ENCODE results near the gene GNB5. TPM values are rescaled to one million over a fixed set of nuclear protein-coding genes. Genes with fewer than 3 reads are reported as not detected.
A peak's percentile ranks its signal among the peaks of the same experiment; 100 is the strongest.

Gene GNB5
- total and polyA plus RNA-seq, 10 donors = 18.6 to 43.2 (median 30.3) TPM

DNA sequence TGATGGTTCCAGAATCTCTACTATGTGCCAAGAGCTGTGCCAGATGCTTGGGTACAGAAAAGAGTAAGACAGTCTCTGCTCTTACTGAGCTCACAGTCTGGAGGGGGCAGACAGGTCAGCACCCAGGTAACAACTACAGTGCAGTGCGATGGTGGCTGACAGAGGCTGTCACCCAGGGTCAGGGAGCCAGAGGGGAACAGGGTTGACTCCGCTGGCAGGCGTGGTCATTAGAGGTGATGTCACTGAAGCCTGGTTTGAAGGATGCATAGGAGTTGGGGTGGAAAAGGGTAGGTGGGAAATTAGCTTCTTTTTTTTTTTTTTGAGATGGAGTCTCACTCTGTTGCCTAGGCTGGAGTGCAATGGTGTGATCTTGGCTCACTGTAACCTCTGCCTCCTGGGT, 31.5 kb downstream of the GNB5 start:
- H3K4me1 ChIP-seq = peaks cover 0 to 7% (median under 1%) of the 10 kb centered on the region in 6 donors
- no peak overlapping the region for H3K27ac ChIP-seq
- intact Hi-C loops (cut with DNase I; ENCODE audit: low total_unique reads) = no loop called here
- H3K4me3 ChIP-seq = no peak overlapping the region
- TF ChIP-seq, protein P1, sequence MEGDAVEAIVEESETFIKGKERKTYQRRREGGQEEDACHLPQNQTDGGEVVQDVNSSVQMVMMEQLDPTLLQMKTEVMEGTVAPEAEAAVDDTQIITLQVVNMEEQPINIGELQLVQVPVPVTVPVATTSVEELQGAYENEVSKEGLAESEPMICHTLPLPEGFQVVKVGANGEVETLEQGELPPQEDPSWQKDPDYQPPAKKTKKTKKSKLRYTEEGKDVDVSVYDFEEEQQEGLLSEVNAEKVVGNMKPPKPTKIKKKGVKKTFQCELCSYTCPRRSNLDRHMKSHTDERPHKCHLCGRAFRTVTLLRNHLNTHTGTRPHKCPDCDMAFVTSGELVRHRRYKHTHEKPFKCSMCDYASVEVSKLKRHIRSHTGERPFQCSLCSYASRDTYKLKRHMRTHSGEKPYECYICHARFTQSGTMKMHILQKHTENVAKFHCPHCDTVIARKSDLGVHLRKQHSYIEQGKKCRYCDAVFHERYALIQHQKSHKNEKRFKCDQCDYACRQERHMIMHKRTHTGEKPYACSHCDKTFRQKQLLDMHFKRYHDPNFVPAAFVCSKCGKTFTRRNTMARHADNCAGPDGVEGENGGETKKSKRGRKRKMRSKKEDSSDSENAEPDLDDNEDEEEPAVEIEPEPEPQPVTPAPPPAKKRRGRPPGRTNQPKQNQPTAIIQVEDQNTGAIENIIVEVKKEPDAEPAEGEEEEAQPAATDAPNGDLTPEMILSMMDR (IDR thresholded peaks at IDR 0.05 in 8 of 11, conservative IDR thresholded peaks at IDR 0.05 in 3 of 11) = no peak
- no peak for TF ChIP-seq POLR2AphosphoS5 (IDR thresholded peaks at IDR 0.05)
- no peak for DNase-seq
- WGBS, 5 donors = 95 to 100% (median 98%) methylated on average over 3 of the region's 3 CpGs
- H3K9me3 ChIP-seq = no peaks in the 10 kb centered on the region
- H3K36me3 ChIP-seq = peaks cover 0 to 56% (median 19%) of the 10 kb centered on the region in 6 donors
- no peaks in the 10 kb centered on the region for H3K27me3 ChIP-seq (replicated peaks in 1 of 7)

GRCh38 chr15:52158084-52158765, 33.0 kb downstream of the GNB5 start:
- Histone ChIP-seq H3K4me1 (peaks cover 0 to 7% (median 0%) of the 10 kb centered on the region in 6 donors), H3K27ac (no peak overlapping the region), H3K27me3 (replicated peaks in 1 of 7) (no peaks in the 10 kb centered on the region), H3K9me3 (no peaks in the 10 kb centered on the region), H3K4me3 (no peak overlapping the region), H3K36me3 (peaks cover under 1 to 58% (median 15%) of the 10 kb centered on the region in 6 donors)
- intact Hi-C loops (cut with DNase I; ENCODE audit: low total_unique reads) = no loop called here
- TF ChIP-seq, protein P1 (IDR thresholded peaks at IDR 0.05 in 8 of 11, conservative IDR thresholded peaks at IDR 0.05 in 3 of 11) = no peak
- TF ChIP-seq POLR2AphosphoS5 (IDR thresholded peaks at IDR 0.05) = no peak
- no peak for TF ChIP-seq POLR2A (IDR thresholded peaks at IDR 0.05)
- no peak for DNase-seq
- WGBS, 5 donors = 89 to 93% (median 92%) methylated on average over 10 of the region's 10 CpGs

DNA sequence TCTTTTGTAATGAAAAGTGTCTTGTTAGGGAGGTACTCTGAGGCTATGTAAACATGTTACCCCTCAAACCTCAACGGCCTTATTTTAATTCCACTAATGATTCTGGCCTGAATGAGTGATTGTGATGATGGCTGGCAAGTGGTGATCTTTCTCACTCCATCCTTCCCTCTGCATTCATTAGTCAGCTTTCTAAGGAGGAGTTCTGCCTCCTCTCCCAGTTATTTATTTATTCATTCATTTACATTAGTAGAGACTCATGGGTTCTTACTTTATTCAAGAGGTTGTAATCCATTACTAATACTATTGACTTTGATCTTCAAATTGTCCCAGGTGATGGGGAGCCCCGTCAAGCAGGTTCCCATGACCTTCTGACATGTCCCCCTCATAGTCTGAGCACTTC, 35.3 kb downstream of the GNB5 start:
- peaks cover 3 to 59% (median 17%) of the 10 kb centered on the region in 6 donors for H3K36me3 ChIP-seq
- peak overlapping the region in 1 of 8 donors; percentile 16 for H3K27ac ChIP-seq
- DNase-seq = no peak
- H3K27me3 ChIP-seq (replicated peaks in 1 of 7) = no peaks in the 10 kb centered on the region
- TF ChIP-seq, protein P1 (IDR thresholded peaks at IDR 0.05 in 8 of 11, conservative IDR thresholded peaks at IDR 0.05 in 3 of 11) = no peak
- TF ChIP-seq POLR2A (IDR thresholded peaks at IDR 0.05) (no peak), POLR2AphosphoS5 (IDR thresholded peaks at IDR 0.05) (no peak)
- H3K9me3 ChIP-seq = no peaks in the 10 kb centered on the region
- 55 to 80% (median 72%) methylated on average over 2 of the region's 2 CpGs for WGBS, 5 donors
- H3K4me3 ChIP-seq = no peak overlapping the region
- intact Hi-C loops (cut with DNase I; ENCODE audit: low total_unique reads) = no loop called here
- H3K4me1 ChIP-seq = peaks cover 0 to 7% (median 0%) of the 10 kb centered on the region in 6 donors
